ENCODE measurements around the gene TNNC1. TPM values are rescaled to one million over a fixed set of nuclear protein-coding genes. Genes with fewer than 3 reads are reported as not detected.

TNNC1 gene
- total RNA-seq, 4 donors from 2014 or later, result 5,017 to 11,453 (median 7,253) TPM

DNA sequence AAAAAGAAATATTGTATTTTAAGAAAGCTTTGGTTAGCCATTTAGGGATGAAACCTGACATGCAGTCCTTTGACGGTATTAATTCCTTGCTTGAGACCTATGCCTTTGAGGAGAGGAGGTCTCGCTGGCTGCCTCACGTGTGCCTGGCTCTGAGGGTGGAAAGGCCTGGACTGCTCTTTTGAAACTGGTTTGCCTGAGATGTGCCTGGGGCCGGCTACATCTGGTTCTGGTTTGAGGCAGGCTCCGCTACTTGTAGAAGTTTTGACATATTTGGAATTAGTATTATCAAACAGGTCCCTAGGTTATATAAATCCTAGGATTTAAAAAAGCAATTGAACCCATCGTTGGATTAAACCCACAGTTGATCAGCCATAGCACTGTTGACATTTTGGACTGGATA lies 8.0 kb upstream of the TNNC1 start:
- ATAC-seq, result no peak
- Histone ChIP-seq H3K9me3 (no peaks in the 10 kb centered on the region), H3K4me1 (peaks cover 0 to 6% of the 10 kb centered on the region in 2 donors), H3K36me3 (peaks cover 0 to 43% of the 10 kb centered on the region in 2 donors), H3K4me3 (no peak overlapping the region), H3K27me3 (no peaks in the 10 kb centered on the region), H3K27ac (peak overlapping the region in 2 of 4 donors; percentile 22 to 42)
- no peak for DNase-seq
- in situ Hi-C loops (cut with MboI; ENCODE audit: low sequenced_read_pairs in 4 of 4) (loop anchor here in 1 of 4 donors (10.0 kb wide), 1 partner anchor 83 kb away; no protein-coding TSS in a partner anchor), intact Hi-C loops (cut with DNase I; ENCODE audit: low total_unique reads) (no loop called here)
- TF ChIP-seq, protein P1, sequence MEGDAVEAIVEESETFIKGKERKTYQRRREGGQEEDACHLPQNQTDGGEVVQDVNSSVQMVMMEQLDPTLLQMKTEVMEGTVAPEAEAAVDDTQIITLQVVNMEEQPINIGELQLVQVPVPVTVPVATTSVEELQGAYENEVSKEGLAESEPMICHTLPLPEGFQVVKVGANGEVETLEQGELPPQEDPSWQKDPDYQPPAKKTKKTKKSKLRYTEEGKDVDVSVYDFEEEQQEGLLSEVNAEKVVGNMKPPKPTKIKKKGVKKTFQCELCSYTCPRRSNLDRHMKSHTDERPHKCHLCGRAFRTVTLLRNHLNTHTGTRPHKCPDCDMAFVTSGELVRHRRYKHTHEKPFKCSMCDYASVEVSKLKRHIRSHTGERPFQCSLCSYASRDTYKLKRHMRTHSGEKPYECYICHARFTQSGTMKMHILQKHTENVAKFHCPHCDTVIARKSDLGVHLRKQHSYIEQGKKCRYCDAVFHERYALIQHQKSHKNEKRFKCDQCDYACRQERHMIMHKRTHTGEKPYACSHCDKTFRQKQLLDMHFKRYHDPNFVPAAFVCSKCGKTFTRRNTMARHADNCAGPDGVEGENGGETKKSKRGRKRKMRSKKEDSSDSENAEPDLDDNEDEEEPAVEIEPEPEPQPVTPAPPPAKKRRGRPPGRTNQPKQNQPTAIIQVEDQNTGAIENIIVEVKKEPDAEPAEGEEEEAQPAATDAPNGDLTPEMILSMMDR (IDR thresholded peaks at IDR 0.05 in 4 of 5, conservative IDR thresholded peaks at IDR 0.05 in 1 of 5), result no peak
- no peak for TF ChIP-seq POLR2A (IDR thresholded peaks at IDR 0.05)

GRCh38 chr3:52458770-52459545 lies 5.1 kb upstream of the TNNC1 start:
- peaks cover 0 to 36% of the 10 kb centered on the region in 2 donors for H3K36me3 ChIP-seq
- no peaks in the 10 kb centered on the region for H3K9me3 ChIP-seq
- TF ChIP-seq, protein P1 (IDR thresholded peaks at IDR 0.05 in 4 of 5, conservative IDR thresholded peaks at IDR 0.05 in 1 of 5), result no peak
- no peak for TF ChIP-seq POLR2A (IDR thresholded peaks at IDR 0.05)
- H3K4me3 ChIP-seq, result no peak overlapping the region
- no peaks in the 10 kb centered on the region for H3K27me3 ChIP-seq
- in situ Hi-C loops (cut with MboI; ENCODE audit: low sequenced_read_pairs in 4 of 4), result no loop called here
- ATAC-seq (no peak), DNase-seq (no peak)
- intact Hi-C loops (cut with DNase I; ENCODE audit: low total_unique reads), result loop anchor here (10.0 kb wide), 2 partner anchors 174 to 386 kb away; partner anchors contain the start of gene GLYCTK
- peaks cover 19 to 24% of the 10 kb centered on the region in 2 donors for H3K4me1 ChIP-seq
- H3K27ac ChIP-seq, result peak overlapping the region in 1 of 4 donors; percentile 31

GRCh38 chr3:52458031-52458760 lies 4.4 kb upstream of the TNNC1 start:
- Histone ChIP-seq H3K4me1 (peaks cover 22 to 28% of the 10 kb centered on the region in 2 donors), H3K36me3 (peaks cover 0 to 36% of the 10 kb centered on the region in 2 donors), H3K4me3 (no peak overlapping the region), H3K9me3 (no peaks in the 10 kb centered on the region), H3K27me3 (no peaks in the 10 kb centered on the region), H3K27ac (peak overlapping the region in 1 of 4 donors; percentile 94)
- DNase-seq (no peak), ATAC-seq (no peak)
- no peak for TF ChIP-seq POLR2A (IDR thresholded peaks at IDR 0.05)
- TF ChIP-seq, protein P1 (IDR thresholded peaks at IDR 0.05 in 4 of 5, conservative IDR thresholded peaks at IDR 0.05 in 1 of 5), result no peak
- in situ Hi-C loops (cut with MboI; ENCODE audit: low sequenced_read_pairs in 4 of 4), result no loop called here
- intact Hi-C loops (cut with DNase I; ENCODE audit: low total_unique reads), result loop anchor here (10.0 kb wide), 2 partner anchors 173 to 387 kb away; partner anchors contain the start of gene GLYCTK

DNA sequence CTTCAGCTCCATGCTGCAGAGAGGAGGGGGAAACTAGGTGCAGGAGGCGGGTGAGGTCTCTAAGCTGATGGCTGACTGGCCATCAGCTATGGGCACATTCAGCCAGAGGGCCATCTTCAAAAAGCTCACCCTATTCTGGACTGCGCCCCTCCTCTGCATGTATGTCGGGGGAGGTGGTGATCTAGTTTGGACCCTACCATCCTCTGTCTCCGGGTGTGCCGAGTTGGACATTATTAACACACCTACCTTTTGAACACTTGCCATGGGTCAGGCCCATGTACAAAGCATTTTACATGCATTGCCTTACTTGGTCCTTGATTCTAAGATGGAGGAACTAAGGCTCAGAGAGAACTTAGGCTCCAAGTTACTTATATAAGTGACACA lies 3.0 kb upstream of the TNNC1 start:
- Histone ChIP-seq H3K9me3 (no peaks in the 10 kb centered on the region), H3K27me3 (no peaks in the 10 kb centered on the region), H3K4me1 (peaks cover 26 to 37% of the 10 kb centered on the region in 2 donors), H3K36me3 (peaks cover 0 to 36% of the 10 kb centered on the region in 2 donors), H3K4me3 (peak overlapping the region; percentile 73 to 95 (median 86)), H3K27ac (peak overlapping the region; percentile 94 to 99 (median 97))
- DNase-seq (no peak), ATAC-seq (no peak)
- intact Hi-C loops (cut with DNase I; ENCODE audit: low total_unique reads), result loop anchor here (10.0 kb wide), 2 partner anchors 172 to 388 kb away; partner anchors contain the start of gene GLYCTK
- TF ChIP-seq POLR2A (IDR thresholded peaks at IDR 0.05), result no peak
- in situ Hi-C loops (cut with MboI; ENCODE audit: low sequenced_read_pairs in 4 of 4), result no loop called here
